IMR-90 (cell line): ENCODE measurements around the gene PATJ. TPM values are rescaled to one million over a fixed set of nuclear protein-coding genes. Genes with fewer than 3 reads are reported as not detected.

ENCODE experiments used
- ATAC-seq: fragments of 200-7000 bp; cut with Tn5 transposase; 2 replicates; pipeline ENCODE4 v1.9.1; 2020; ENCODE audit warnings: low read depth, mild to moderate bottlenecking, moderate library complexity
- BruUV-seq: library from RNA; stranded (reverse); fragments of 400-500 nt; replicated peaks from 2 replicates; lab custom pipeline; 2021; lab: Mats Ljungman, UMichigan
- CTCF ChIA-PET: fragments of 300-600 bp; formaldehyde crosslinking; extraction: SDS; loops from one replicate; lab custom pipeline; 2021; ENCODE audit warnings: antibody characterized with exemption; lab: Yijun Ruan, JAX
- POLR2A ChIA-PET: fragments of 300-600 bp; sonication (Branson Sonifier 250); formaldehyde crosslinking; loops from one replicate; lab custom pipeline; 2022; ENCODE audit warnings: antibody characterized with exemption; ENCODE audit not compliant: unreplicated experiment; lab: Charles Lee
- DNase-seq: peaks from one replicate; pipeline ENCODE4 v3.0.0; 2013
- H2AFZ ChIP-seq: replicated peaks from 2 replicates; pipeline ENCODE3; 2013; ENCODE audit warnings: low read length, mild to moderate bottlenecking; ENCODE audit not compliant: poor library complexity
- H2AK5ac ChIP-seq: 2 replicates; pipeline ENCODE4 v1.6.1; 2013; ENCODE audit warnings: low read depth, low read length, inconsistent platforms
- H2AK9ac ChIP-seq: replicated peaks from 2 replicates; pipeline ENCODE3; 2013; ENCODE audit warnings: mild to moderate bottlenecking, low read depth, low read length, moderate library complexity; ENCODE audit not compliant: poor library complexity
- H2BK120ac ChIP-seq: 2 replicates; pipeline ENCODE4 v1.6.1; 2013; ENCODE audit warnings: low read depth, low read length, inconsistent platforms
- H2BK15ac ChIP-seq: 3 replicates; pipeline ENCODE4 v1.6.1; 2013; ENCODE audit warnings: low read depth, low read length, inconsistent platforms
- H2BK20ac ChIP-seq: 2 replicates; pipeline ENCODE4 v1.6.1; 2013; ENCODE audit warnings: low read depth, mild to moderate bottlenecking, inconsistent platforms, low read length, moderate library complexity
- H2BK5ac ChIP-seq: 2 replicates; pipeline ENCODE4 v1.6.1; 2013; ENCODE audit warnings: mild to moderate bottlenecking, low read depth, low read length, inconsistent platforms; ENCODE audit not compliant: poor library complexity, severe bottlenecking
- H3K14ac ChIP-seq: replicated peaks from 2 replicates; pipeline ENCODE4 v1.6.1; 2013; ENCODE audit warnings: low read depth, low read length, inconsistent platforms
- H3K18ac ChIP-seq: 2 replicates; pipeline ENCODE4 v1.6.1; 2013; ENCODE audit warnings: low read depth, low read length, control low read depth
- H3K23ac ChIP-seq: 2 replicates; pipeline ENCODE4 v1.6.1; 2013; ENCODE audit warnings: low read depth, low read length, inconsistent platforms
- H3K27ac ChIP-seq: 2 replicates; pipeline ENCODE4 v1.5.1; 2013; ENCODE audit warnings: mild to moderate bottlenecking, control low read depth, low read length; ENCODE audit not compliant: insufficient read depth
- H3K27me3 ChIP-seq: 2 replicates; pipeline ENCODE4 v1.6.1; 2013; ENCODE audit warnings: low read length; ENCODE audit not compliant: control insufficient read depth, insufficient read depth
- H3K36me3 ChIP-seq: 2 replicates; pipeline ENCODE4 v1.6.1; 2013; ENCODE audit warnings: low read length, mixed read lengths; ENCODE audit not compliant: control insufficient read depth, insufficient read depth
- H3K4ac ChIP-seq: 2 replicates; pipeline ENCODE4 v1.6.1; 2013; ENCODE audit warnings: low read depth, low read length, inconsistent platforms
- H3K4me1 ChIP-seq: 2 replicates; pipeline ENCODE4 v1.6.1; 2013; ENCODE audit warnings: low read length, mixed read lengths; ENCODE audit not compliant: control insufficient read depth, insufficient read depth
- H3K4me2 ChIP-seq: 2 replicates; pipeline ENCODE4 v1.6.1; 2013; ENCODE audit warnings: low read depth, mild to moderate bottlenecking, control low read depth, low read length, moderate library complexity
- H3K4me3 ChIP-seq: 2 replicates; pipeline ENCODE4 v1.5.1; 2013; ENCODE audit warnings: low read depth, mild to moderate bottlenecking, control low read depth, low read length, moderate library complexity; ENCODE audit not compliant: insufficient read depth
- H3K56ac ChIP-seq: 2 replicates; pipeline ENCODE4 v1.6.1; 2013; ENCODE audit warnings: low read length, inconsistent platforms; ENCODE audit not compliant: insufficient read depth; ENCODE audit errors: extremely low read depth
- H3K79me1 ChIP-seq, 2 experiments: 2 replicates each; pipeline ENCODE4 v1.6.1; 2013; ENCODE audit warnings: low read length in 2 of 2, inconsistent platforms in 1 of 2, low read depth in 1 of 2
- H3K9ac ChIP-seq: 2 replicates; pipeline ENCODE4 v1.6.1; 2013; ENCODE audit warnings: low read depth, low read length, control low read depth
- H3K9me1 ChIP-seq: 2 replicates; pipeline ENCODE4 v1.6.1; 2013; ENCODE audit warnings: low read length, inconsistent platforms; ENCODE audit not compliant: insufficient read depth
- H3K9me3 ChIP-seq: 2 replicates; pipeline ENCODE4 v1.6.1; 2013; ENCODE audit warnings: low read length; ENCODE audit not compliant: control insufficient read depth, insufficient read depth
- H4K20me1 ChIP-seq: 2 replicates; pipeline ENCODE4 v1.6.1; 2013; ENCODE audit warnings: low read length, inconsistent platforms; ENCODE audit not compliant: insufficient read depth
- H4K5ac ChIP-seq: 2 replicates; pipeline ENCODE4 v1.6.1; 2013; ENCODE audit warnings: mild to moderate bottlenecking, low read depth, low read length, control low read depth
- H4K8ac ChIP-seq, 2 experiments: 2 replicates each; pipeline ENCODE4 v1.6.1; 2013; ENCODE audit warnings: low read depth in 2 of 2, low read length in 2 of 2, control low read depth in 1 of 2, inconsistent platforms in 1 of 2
- H4K91ac ChIP-seq: 2 replicates; pipeline ENCODE4 v1.6.1; 2013; ENCODE audit warnings: low read depth, low read length, inconsistent platforms; ENCODE audit not compliant: insufficient read depth
- CEBPB ChIP-seq: IDR thresholded peaks from 2 replicates; pipeline ENCODE4 v1.6.1; 2012; ENCODE audit warnings: low read depth, low read length, improper control_type of control experiment
- FOS ChIP-seq: fragments of 150-350 bp; IDR thresholded peaks from 2 replicates; pipeline ENCODE4 v1.6.1; 2016; ENCODE audit warnings: low read depth, low read length
- MAFK ChIP-seq: IDR thresholded peaks from 2 replicates; pipeline ENCODE4 v1.6.1; 2012; ENCODE audit warnings: low read depth, low read length, improper control_type of control experiment
- MAZ ChIP-seq: IDR thresholded peaks from 2 replicates; pipeline ENCODE4 v1.6.1; 2012; ENCODE audit warnings: low read depth, mild to moderate bottlenecking, low read length, improper control_type of control experiment, moderate library complexity, borderline replicate concordance
- NFE2L2 ChIP-seq: fragments of 150-350 bp; IDR thresholded peaks from 2 replicates; pipeline ENCODE4 v1.6.1; 2016; ENCODE audit warnings: low read depth, mild to moderate bottlenecking, low read length
- RAD21 ChIP-seq: IDR thresholded peaks from 2 replicates; pipeline ENCODE4 v1.6.1; 2012; ENCODE audit warnings: low read length, improper control_type of control experiment
- RCOR1 ChIP-seq: IDR thresholded peaks from 2 replicates; pipeline ENCODE4 v1.6.1; 2012; ENCODE audit warnings: mild to moderate bottlenecking, low read length, improper control_type of control experiment; ENCODE audit not compliant: insufficient replicate concordance
- SMC3 ChIP-seq: fragments of 150-350 bp; IDR thresholded peaks from 2 replicates; pipeline ENCODE4 v1.6.1; 2016; ENCODE audit warnings: low read depth, mild to moderate bottlenecking, antibody characterized with exemption, low read length, moderate library complexity
- WGBS, 2 experiments: methylation state at CpG; one replicate each; pipeline versions ENCODE4 v1.1.5 to v1.1.7; 2013; ENCODE audit warnings: missing lambda C conversion rate in 2 of 2; ENCODE audit not compliant: insufficient read length in 1 of 2; ENCODE audit errors: extremely low coverage in 2 of 2; 5-methylcytosine and 5-hydroxymethylcytosine counted together
- dilution Hi-C: fragments of 300-500 bp; cut with HindIII; formaldehyde crosslinking; loops from one replicate; pipeline ENCODE4 v1.14.3; 2018; ENCODE audit warnings: low sequenced_read_pairs; ENCODE audit not compliant: unreplicated experiment
- in situ Hi-C: fragments of 300-500 bp; cut with MboI; formaldehyde crosslinking; loops from 3 replicates; pipeline ENCODE4 v1.14.3; 2019; ENCODE audit warnings: low sequenced_read_pairs, inconsistent platforms, mixed read lengths
- intact Hi-C: fragments of 100-400 bp; cut with micrococcal nuclease; formaldehyde crosslinking; loops from 2 replicates; pipeline ENCODE4 v1.10.0; 2022
- polyA plus RNA-seq, 3 experiments: library from polyadenylated mRNA; depleted of rRNA; stranded (reverse); fragments of >200 nt; gene quantifications; 2 replicates each; pipeline ENCODE4 v1.2.3, GENCODE V29; 2012; ENCODE audit warnings: low replicate concordance in 1 of 3
- total RNA-seq: library from RNA; depleted of rRNA; stranded (reverse); fragments of >200 nt; gene quantifications from 2 replicates; pipeline ENCODE4 v1.2.3, GENCODE V29; 2012

The PATJ gene
- total and polyA plus RNA-seq, 2 of the 4 experiments (the other 2 are of a cell fraction), result 2.0 to 3.4 TPM

DNA sequence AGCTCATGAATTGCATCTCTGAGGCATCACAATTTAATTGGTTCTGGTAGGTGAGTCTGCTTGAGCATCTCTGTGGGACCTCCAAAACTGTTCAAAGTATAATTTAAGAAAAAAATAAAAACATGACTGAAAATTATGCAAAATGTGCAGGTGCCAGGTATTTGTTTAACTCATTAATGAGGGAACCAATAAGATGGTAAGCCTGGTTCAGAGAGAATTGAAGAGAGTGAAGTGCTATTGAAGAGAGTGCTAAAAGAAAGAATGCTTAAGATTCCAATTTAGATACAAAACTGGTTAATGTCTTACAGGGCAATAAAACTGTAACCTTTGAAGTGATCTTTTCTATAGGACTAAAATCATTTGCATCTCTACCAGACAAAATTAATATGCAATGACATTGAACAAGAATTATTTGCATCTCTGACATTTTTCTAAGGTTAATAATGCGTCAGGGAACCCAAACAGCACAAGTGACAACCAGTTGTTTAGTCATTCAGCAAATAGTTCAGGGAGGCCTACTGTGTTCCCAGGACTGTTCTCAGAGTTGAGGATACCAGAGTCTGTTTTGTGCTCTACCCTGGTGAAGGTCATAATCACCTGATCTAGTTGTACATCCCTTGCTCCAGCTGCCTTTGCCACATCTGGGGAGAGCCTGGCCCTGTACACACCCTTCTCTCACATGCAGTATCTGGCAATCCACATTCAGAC is 183.5 kb downstream of the PATJ start:
- POLR2A ChIA-PET, result no interaction called here
- no TSS peak for BruUV-seq
- Histone ChIP-seq H3K27ac (no peak overlapping the region), H4K20me1 (no peaks in the 10 kb centered on the region), H3K9me3 (no peaks in the 10 kb centered on the region), H2BK5ac (no peak overlapping the region), H2AFZ (no peak overlapping the region), H3K4ac (no peak overlapping the region), H3K56ac (no peak overlapping the region), H4K8ac (no peak overlapping the region), H3K23ac (no peak overlapping the region), H4K5ac (no peak overlapping the region), H3K4me3 (no peak overlapping the region), H2BK120ac (no peak overlapping the region), H3K79me1 (no peaks in the 10 kb centered on the region), H3K14ac (no peak overlapping the region), H3K9me1 (no peaks in the 10 kb centered on the region), H3K4me2 (no peak overlapping the region), H2BK20ac (no peak overlapping the region), H3K27me3 (no peaks in the 10 kb centered on the region), H4K91ac (no peak overlapping the region), H3K18ac (no peak overlapping the region), H3K36me3 (no peaks in the 10 kb centered on the region), H2AK5ac (no peak overlapping the region), H2BK15ac (no peak overlapping the region), H3K9ac (no peak overlapping the region), H3K4me1 (no peaks in the 10 kb centered on the region), H2AK9ac (no peak overlapping the region)
- no peak for TF ChIP-seq MAZ
- TF ChIP-seq MAFK, result no peak
- TF ChIP-seq NFE2L2, result no peak
- no peak for TF ChIP-seq FOS
- TF ChIP-seq CEBPB, result no peak
- TF ChIP-seq RAD21, result no peak
- no peak for TF ChIP-seq RCOR1
- no peak for TF ChIP-seq SMC3
- DNase-seq (no peak), ATAC-seq (no peak)
- 57% methylated on average over 1 of the region's 1 CpG; no CpG with 5 or more reads in 1 of the 2 experiments for WGBS, 2 experiments
- CTCF ChIA-PET, result no interaction called here
- intact Hi-C loops, result no loop called here
- in situ Hi-C loops, result no loop called here
- dilution Hi-C loops, result no loop called here
